Activated T-helper 9 cell treated with anti-CD3 and anti-CD28 coated beads, Interleukin-2, amount 50 U/mL, for 16 hours (primary cell): ENCODE measurements around the gene CD14.
"Not testable (repeated sequence)": the region's sequence is repeated elsewhere in the genome, so short reads cannot be mapped to it uniquely, and the experiment has no call there.

Experiments used
- DNase-seq: peaks from one replicate; pipeline ENCODE4 v3.0.0-alpha.2; 2020; ENCODE audit warnings: low read depth

Gene CD14

DNA sequence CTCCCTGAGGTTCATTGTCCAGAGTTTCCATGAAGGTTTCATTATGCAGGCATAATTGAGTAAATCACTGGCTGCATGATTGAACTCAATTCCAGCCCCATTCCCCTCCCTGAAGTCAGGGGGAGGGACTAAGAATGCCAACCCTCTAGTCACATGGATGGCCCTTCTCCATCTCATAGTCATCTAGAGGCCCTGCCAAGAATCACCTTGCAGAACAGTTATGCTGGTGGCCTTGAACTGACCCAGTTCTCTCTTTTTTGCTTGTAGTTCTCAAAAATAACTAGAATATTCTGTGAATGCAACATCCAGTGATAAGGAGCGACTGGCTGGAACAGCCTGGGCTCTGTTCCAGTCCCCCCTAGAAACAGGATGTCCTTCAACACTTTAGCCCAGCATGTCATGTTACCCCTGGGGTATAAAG lies 36.6 kb downstream of the CD14 start:
- no peak for DNase-seq

DNA sequence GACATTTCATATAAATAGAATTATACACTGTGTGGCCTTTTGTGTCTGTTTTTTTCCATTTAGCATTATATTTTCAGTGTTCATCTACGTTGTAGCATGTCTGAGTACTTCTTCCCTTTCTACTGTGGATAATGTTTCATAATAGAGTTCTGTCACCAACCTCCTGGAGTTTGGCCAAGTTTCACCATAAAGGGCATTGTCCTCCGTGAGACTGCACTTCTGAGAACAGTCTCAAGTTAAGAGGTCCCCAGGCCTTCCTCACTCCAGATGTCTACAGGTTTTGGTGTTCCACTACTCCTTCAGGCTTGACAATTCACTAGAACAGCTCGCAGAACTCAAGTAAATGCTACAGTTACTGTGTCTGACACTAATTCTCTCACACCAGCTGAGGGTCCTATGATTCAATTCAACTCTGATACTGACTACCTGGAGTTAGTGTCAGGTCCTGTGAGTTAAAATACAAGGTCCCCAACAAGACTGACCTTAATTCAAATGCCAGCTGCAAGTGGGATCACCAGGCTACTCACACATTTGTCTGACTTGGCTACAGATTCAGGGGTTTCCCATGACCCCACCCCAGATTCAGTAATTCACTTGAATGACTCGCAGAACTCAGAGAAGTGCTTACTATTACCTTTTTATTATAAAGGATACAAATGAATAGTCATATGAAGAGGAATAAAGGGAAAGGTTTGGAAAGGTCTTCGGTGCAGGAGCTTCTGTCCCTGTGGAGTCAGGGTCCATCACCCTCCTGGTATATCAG lies 37.3 kb downstream of the CD14 start:
- DNase-seq, result no peak

DNA sequence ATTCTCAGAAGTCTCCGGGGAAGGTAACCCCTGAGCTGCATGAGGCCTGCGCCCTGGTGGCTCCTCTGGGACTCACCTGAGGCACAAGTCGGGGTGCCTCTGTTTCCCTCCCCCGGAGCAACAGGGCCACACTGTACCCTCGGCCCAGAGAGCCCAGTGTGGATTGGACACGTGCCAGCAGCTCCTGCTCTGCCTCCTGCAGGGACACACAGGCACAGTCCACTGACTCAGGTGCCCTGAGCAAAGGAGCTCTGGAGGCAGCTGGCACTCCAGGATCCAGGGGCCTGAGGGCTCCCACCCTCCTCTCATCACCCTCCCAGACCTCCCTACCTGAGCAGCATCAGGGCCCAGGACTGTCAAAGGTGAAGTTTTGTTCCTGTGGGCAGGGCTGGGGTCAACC lies 38.8 kb downstream of the CD14 start:
- no peak for DNase-seq

DNA sequence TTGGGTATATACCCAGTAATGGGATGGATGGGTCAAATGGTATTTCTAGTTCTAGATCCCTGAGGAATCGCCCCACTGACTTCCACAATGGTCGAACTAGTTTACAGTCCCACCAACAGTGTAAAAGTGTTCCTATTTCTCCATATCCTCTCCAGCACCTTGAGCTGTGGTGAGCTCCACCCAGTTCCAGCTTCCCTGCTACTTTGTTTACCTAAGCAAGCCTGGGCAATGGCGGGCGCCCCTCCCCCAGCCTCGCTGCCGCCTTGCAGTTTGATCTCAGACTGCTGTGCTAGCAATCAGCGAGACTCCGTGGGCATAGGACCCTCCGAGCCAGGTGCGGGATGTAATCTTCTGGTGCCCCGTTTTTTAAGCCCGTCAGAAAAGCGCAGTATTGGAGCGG lies 39.9 kb downstream of the CD14 start:
- not testable (repeated sequence) for DNase-seq

DNA sequence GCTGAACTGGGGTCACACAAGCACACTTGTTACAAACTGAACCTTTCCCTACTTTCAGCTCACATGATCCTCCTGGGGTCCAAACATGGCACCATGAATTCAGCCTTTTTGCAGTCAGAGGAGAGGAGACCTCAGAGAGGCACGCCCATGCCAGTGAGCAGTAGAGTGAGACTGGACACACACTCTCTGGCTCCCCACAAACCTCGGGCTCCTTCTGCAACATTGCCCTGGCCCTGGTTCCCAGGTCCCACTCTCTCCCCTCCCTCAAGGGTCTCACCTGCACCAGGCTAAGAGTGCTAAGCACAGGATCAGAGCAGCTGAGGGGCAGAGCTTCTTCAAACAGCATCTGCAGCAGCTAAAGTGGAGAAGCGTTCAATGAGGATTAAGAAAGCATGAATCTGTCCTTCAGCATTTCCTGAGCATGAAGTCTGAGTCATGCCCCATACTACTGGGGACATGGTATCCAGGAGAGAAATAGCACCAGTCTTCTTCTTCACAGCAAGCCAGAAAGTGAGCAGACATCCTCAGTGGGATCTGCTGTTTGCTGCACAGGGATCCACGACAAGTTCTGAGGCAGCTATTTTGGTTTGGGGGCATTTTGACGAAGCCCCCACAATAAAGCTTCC lies 41.1 kb downstream of the CD14 start:
- no peak for DNase-seq

DNA sequence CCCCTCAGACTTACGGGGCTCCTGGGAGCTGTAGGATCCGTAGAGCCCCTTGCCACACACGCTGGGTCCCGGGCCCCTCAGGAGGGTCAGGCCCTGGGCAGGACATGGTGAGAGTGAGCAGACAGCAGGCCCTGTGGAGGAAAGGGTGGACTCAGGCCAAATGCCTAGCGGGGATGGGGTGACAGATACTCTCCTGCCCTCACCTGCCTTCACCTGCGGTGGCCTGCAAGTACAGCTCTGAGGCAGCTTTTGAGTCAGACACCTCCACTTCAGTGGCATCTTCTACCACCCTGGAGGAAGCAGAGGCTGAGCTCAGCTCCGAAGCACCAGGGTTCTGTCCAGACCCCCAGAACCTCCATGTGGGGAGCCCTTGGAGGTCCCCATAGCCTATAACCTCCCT lies 42.1 kb downstream of the CD14 start:
- DNase-seq, result no peak

DNA sequence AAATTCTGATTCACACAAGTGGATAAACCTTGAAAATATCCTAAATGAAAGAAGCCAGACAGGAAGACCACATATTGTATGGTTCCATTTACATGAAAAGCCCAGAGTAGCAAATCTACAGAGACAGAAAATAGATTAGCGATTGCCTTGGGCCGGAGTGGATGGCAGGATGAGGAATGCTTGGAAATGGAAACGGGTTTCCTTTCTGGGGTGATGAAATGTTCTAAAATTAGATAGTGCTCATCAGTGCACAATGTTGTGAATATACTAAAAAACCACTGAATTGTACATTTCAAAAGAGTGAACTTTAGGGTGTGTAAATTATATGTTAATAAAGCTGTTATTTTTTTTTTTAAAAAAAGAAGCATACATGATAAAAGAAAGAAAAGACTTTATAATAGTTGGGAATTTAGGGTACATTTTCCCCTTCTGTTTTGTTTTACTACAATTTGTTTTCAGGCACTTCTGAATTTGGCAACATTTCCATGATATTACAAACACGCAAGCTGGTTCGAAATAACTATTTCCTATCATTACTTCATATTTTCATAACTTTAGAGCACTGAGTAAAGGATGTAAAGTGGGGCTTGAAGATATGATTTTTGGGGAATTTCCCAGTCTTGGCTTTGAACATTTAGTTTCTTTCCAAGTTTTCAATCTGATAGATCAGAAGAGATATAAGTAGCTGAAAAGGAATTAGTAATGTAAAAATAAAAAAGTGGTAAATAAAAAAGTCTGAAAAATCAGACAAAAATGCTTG lies 44.5 kb downstream of the CD14 start:
- no peak for DNase-seq

DNA sequence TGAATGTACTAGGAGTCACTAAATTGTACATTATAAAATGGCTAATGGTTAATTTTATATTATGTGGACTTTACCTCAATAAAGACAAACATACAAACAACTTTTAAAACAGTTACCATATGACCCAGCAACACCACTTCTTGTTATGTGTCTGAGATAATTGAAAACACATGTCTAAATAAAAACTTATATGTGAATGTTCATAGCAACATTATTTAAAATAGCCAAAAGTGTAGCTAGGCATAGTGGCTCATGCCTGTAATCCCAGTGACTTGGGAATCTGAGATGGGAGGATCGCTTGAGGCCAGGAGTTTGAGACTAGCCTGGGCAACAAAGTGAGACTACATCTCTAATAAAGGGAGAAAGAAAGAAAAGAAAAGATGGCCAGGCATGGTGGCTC lies 45.5 kb downstream of the CD14 start:
- no peak for DNase-seq
